HG02763 (cell line): ENCODE data around the gene KLHL42.

Experiments
- ATAC-seq: cut with Tn5 transposase; IDR thresholded peaks from one replicate; pipeline ENCODE4 v1.9.1; 2021; ENCODE audit warnings: mild to moderate bottlenecking, moderate library complexity; ENCODE audit not compliant: unreplicated experiment

Gene KLHL42

DNA sequence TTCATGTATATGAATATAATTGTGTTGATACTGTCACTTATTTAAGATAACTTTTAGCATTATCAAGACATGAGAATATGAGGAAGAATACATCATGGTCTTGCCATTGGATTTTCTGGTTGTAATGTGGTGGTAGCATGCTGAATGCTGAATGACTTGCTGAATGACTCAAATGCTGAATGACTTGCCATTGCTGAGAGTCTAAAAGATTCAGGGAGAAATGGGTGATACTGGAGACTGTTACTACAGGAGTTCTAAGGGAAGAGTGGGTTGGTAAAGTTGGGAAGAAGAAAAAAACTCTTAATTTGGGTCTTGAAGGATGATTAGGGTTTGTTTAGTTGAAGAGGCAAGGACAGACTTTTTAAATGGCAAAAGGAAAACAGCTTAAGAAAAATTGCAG, 72.1 kb downstream of the KLHL42 start:
- ATAC-seq: no peak
